Mammary epithelial cell (primary cell): ENCODE measurements around the gene USP4.

Source experiments
- CTCF ChIP-seq, 2 donors: IDR thresholded peaks in 1 of 2; conservative IDR thresholded peaks in 1 of 2; 2 replicates each; pipeline ENCODE4 v1.5.1; 2011 to 2012; ENCODE audit warnings: inconsistent platforms in 2 of 2, low read length in 2 of 2, mild to moderate bottlenecking in 2 of 2, control low read depth in 1 of 2, low read depth in 1 of 2; ENCODE audit not compliant: insufficient read depth in 1 of 2; ENCODE audit errors: extremely low read depth in 1 of 2
- EZH2 ChIP-seq: IDR thresholded peaks from 2 replicates; pipeline ENCODE4 v1.6.1; 2012; ENCODE audit warnings: low read length, inconsistent platforms, borderline replicate concordance

- TF ChIP-seq CTCF (conservative IDR thresholded peaks at IDR 0.05 in 1 of 2, IDR thresholded peaks at IDR 0.05 in 1 of 2; ENCODE audit: extremely low read depth in 1 of 2, insufficient read depth in 1 of 2, low read depth in 1 of 2, low read length in 2 of 2), result no peak
- TF ChIP-seq EZH2, result no peak
Measured at GRCh38 chr3:49265661-49266386, 74.0 kb downstream of the USP4 start.
